NCI-H2081 (cell line): ENCODE measurements around the gene QPCTL.
"Not testable (repeated sequence)": the region's sequence is repeated elsewhere in the genome, so short reads cannot be mapped to it uniquely, and the experiment has no call there.

Source experiments
- DNase-seq, 2 experiments: peaks; one replicate each; lab custom pipeline; 2025; lab: John Stamatoyannopoulos, UW

QPCTL gene

DNA sequence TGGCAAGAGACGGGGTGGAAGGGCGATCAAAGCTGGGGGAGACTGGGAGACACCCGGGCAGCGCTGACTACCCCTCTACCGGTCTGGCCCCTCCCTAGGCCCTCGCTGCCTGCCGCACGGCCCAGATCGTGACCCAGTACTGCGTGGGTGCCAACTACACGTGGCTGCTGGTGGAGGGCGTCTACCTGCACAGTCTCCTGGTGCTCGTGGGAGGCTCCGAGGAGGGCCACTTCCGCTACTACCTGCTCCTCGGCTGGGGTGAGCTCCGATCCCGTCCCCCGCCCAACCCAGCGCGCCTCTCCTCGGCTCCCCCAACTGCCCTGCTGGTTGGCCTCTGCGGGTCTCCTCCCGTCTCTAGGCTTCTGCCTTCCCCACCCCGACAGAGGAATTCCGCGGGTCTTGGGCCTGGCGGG is 15.6 kb upstream of the QPCTL start:
- no peak for DNase-seq

DNA sequence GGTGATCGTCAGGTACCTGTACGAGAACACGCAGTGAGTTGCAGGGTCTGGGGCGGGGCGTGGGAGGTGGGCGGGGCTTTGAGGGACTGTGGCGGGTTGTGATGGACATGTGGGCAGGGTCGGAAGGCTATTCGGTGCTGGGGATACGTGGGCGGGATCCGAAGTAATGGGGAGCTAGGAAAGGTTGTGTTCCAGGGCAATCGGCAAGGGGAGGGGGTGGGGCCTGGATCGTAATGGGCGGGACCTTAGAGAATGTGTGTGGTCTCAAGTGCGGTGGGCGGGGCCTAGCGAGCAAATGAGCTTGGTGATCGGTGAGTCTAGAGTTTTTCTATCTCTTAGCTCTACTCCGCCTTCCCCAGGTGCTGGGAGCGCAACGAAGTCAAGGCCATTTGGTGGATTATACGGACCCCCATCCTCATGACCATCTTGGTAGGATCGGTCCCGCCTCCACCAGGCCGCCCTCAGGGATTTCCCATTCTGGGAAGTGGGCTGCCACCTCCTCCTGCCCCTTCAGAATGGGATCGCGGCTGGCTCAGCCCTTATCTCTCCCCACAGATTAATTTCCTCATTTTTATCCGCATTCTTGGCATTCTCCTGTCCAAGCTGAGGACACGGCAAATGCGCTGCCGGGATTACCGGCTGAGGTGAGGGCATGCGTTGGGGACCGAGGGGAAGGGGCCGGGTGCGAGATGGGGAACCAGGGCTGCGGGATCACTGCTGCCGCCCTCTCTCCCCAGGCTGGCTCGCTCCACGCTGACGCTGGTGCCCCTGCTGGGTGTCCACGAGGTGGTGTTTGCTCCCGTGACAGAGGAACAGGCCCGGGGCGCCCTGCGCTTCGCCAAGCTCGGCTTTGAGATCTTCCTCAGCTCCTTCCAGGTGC is 14.9 kb upstream of the QPCTL start:
- peak; percentile 55 to 59 for DNase-seq

DNA sequence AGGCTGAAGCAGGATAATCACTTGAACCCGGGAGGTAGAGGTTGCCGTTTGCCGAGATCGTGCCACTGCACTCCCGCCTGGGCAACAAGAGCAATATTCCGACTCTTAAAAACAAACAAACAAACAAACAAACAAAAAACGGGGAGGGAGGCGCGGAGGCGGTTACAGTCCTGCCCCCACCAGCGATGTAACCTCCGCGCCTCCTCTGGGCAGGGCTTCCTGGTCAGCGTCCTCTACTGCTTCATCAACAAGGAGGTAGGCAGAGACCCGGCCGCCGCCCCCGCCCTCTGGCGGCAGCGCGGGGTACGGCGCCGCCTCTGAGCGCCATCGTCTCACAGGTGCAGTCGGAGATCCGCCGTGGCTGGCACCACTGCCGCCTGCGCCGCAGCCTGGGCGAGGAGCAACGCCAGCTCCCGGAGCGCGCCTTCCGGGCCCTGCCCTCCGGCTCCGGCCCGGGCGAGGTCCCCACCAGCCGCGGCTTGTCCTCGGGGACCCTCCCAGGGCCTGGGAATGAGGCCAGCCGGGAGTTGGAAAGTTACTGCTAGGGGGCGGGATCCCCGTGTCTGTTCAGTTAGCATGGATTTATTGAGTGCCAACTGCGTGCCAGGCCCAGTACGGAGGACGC is 11.0 kb upstream of the QPCTL start:
- peak; percentile 76 to 85 for DNase-seq

DNA sequence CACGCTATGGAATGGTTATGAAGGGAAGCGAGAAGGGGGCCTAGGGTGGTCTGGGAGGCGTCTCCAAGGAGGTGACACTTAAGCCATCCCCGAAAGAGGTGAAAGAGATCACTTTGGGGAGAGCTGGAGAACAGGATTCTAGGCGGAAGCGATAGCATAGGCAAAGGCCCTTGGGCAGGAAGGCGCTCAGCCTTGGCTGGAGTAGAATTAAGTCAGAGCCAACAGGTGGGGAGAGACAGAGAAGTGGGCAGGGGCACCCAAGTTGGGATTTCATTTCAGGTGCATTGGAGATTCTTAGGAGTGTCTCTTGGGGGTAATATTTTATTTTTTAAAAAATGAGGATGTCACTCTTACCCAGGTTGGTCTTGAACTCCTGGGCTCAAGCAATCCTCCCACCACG is 10.3 kb upstream of the QPCTL start:
- DNase-seq: no peak

DNA sequence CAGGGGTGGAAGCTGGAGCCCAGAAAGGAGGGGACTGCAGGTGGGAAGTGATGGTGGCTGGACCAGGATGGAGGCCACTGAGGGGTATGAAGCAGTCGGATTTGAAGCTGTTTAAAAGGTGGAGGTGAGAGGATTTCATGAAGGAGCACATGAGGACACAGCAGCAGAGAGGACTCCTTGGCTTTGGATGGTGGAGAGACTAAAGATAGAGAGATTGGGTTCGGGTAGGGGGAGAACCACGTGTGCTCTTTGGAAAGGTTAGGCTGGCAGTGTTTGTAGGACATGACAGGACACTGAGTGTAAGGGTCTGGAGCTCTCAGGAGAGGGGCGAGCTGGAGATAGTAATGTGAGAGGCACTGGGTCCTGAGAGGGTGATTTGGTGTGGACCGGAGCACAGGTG is 9.6 kb upstream of the QPCTL start:
- DNase-seq: no peak

DNA sequence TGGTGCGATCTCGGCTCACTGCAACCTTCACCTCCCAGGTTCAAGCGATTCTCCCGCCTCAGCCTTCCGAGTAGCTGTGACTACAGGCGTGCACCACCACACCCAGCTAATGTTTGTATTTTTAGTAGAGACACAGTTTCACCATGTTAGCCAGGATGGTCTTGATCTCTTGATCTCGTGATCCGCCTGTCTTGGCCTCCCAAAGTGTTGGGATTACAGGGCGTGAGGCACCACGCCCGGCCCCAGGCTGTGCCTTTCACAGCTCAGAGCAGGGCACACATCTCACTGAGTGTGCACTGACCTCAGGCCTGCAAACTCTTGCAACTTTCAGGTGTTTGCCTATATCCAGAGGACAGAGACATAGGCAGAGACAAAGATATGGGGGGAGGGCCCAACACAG is 7.4 kb upstream of the QPCTL start:
- not testable (repeated sequence) for DNase-seq

DNA sequence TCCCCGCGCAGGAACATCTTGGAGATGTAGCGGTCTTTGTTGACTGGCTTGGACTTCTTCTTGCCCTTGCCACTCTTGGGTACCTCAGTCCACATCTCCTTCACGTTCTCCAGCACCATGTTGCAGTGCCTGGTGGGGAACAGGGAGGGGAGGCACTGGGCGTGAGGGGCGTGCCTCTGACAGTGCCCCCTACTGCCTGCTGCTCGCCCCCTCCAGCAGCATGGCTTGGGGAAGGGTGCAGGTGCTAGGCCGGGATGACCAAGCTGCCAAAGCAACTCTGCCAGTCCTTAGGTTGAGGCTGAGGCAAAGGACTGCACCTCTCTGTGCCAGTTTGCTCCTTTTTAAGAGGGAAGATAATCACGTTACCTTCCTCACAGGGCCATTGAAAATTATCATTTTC is 4.9 kb upstream of the QPCTL start:
- no peak for DNase-seq

DNA sequence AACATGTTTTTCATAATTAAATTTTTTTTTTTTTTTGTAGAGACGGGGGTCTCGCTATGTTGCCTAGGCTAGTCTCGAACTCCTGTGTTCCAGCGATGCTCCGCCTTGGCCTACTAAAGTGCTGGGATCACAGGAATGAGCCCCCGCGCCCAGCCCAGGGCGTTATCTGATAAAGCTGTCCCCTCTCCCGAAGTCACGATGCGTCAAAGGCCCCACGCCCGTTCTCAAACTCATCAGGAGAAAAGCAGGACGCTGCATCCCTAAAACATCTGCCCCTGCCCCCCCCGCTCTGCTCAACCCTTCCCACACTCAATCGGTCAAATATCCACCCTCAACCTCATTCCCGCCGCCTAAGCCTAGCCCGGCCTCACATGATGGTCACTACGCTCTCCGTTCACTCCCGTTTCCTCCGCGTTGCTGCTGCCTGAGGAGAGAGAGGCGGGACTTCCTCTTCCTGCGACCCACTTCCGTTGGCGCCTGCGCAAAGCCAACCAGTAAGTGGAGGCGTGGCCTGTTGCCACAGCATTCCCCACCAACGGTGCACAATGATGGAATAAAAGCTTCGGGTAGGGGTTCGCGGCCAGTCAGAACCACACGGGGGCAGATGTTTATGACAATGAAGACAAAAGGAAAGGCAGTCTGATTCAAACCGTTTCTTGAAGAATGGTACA is 815 bp upstream of the QPCTL start, which contains the start of gene SNRPD2:
SNRPD2 (minus strand) TSS at position 438 of the 671 bp plus-strand sequence; CDS start at position 373, 65 bp downstream.
- DNase-seq: peak; percentile 93

DNA sequence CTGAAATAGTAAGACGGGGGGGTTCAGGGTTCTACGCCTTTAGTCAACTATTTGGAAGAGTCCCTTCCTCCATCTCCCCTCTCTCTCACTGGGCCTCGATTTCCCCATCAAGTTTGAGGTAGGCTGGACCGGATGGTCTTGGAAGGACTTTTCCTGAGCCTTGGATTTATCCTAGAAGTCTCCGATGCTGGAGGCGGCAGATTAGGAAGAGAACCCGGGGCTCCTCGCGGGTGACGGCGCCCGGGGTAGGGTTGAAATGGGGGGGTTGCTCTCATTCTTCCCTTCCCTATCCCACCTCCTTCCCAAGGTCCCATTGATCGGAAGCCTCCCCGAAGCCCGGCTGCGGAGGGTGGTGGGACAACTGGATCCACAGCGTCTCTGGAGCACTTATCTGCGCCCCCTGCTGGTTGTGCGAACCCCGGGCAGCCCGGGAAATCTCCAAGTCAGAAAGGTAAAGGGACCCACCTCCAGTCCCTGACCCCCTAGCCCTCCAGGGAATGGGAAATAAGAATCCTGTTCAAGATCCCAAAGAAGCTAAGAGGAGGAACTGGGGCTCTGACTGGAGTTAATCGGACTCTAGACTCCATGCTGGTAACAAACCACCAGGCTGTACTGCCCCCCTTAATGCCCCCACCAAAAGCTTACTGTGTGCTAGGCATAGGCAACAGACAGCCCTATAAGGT is 781 bp downstream of the QPCTL start:
- peak; percentile 59 to 61 for DNase-seq

DNA sequence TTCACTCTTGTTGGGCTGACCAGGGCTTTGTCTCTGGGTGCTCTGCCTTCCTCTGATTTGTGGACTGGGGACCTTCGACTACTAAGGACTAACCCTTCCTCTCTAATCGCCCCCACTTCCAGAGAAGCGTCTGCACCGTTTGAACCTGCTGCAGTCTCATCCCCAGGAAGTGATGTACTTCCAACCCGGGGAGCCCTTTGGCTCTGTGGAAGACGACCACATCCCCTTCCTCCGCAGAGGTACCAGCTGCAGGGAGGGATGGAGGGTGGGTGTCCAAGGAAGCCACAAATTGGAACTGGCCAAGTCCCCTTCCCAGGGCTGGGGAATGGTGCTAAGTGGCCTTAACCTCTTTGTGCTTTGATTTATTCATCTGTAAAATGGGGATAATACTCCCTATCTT is 9.2 kb downstream of the QPCTL start:
- DNase-seq: no peak

DNA sequence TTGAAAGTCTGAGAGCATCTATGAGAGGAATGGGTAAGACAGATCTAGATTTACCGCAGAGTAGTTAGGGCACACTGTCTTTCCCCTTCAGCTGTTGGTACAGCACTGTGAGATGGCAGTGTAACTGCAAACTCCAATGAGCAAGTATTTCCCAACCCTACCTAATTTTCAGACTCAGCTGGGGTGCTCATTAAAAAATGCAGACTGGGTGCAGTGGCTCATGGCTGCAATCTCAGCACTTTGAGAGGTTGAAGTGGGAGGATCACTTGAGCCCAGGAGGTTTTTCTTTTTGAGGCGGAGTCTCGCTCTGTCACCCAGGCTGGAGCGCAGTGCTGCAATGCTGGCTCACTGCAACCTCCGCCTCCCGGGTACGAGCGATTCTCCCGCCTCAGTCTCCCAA is 12.6 kb downstream of the QPCTL start:
- no peak for DNase-seq

DNA sequence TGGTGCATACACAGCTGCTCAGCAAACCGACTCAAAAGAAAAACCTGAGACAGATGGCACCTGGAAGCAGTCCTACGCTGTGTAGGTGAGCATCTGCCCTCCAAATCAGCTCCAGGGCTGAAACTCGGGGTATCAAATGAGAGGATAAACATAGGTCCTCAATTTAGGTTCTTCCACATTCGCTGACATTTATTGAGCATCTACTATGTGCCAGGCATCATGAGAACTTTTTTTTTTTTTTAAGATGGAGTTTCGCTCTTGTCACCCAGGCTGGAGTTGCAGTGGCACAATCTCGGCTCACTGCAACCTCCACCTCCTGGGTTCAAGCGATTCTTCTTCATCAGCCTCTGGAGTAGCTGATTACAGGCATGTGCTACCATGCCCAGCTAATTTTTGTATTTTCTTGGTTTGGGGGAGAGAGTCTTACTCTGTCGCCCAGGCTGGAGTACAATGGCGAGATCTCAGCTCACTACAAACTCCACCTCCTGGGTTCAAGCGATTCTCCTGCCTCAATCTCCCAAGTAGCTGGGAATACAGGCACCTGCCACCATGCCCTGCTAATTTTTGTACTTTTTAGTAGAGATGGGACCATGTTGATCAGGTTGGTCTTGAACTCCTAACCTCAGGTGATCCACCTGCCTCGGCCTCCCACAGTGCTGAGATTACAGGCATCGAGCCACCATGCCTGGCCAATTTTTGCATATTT is 13.4 kb downstream of the QPCTL start:
- no peak for DNase-seq

DNA sequence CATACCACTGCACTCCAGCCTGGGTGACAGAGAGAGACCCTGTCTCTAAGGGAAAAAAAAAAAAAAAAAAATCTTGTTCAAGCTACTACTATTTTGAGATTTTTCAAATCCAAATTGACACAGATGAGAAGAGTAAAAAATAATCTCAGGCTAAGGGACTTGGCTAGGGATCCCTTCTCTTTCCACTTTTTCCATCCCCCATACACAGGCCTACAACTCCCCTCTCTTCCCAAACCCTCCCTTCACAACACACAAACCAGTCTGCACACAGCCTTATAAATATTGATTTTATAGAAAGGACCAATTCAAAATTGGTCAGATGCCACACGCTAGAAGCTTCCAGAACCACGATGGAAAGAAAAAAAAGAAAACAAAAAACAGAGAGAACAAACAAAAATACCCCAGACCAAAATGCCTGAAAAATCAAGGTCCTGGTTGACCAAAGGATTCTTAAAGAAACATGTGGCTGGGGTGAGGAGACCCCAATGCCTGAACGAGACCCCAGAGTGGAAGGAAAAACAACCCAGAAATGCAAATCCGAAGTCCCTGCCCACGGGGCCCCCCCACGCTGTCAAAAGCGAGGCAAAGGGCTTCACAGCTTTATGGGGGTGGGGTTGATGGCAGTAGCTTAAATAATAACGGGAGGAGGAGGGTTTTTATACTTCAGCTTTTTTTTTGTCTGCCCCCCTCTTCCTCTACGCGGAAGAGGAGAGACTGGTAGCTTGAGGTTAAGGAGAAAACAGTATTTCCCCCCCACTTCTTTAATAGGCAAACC is 18.1 kb downstream of the QPCTL start:
- no peak for DNase-seq

DNA sequence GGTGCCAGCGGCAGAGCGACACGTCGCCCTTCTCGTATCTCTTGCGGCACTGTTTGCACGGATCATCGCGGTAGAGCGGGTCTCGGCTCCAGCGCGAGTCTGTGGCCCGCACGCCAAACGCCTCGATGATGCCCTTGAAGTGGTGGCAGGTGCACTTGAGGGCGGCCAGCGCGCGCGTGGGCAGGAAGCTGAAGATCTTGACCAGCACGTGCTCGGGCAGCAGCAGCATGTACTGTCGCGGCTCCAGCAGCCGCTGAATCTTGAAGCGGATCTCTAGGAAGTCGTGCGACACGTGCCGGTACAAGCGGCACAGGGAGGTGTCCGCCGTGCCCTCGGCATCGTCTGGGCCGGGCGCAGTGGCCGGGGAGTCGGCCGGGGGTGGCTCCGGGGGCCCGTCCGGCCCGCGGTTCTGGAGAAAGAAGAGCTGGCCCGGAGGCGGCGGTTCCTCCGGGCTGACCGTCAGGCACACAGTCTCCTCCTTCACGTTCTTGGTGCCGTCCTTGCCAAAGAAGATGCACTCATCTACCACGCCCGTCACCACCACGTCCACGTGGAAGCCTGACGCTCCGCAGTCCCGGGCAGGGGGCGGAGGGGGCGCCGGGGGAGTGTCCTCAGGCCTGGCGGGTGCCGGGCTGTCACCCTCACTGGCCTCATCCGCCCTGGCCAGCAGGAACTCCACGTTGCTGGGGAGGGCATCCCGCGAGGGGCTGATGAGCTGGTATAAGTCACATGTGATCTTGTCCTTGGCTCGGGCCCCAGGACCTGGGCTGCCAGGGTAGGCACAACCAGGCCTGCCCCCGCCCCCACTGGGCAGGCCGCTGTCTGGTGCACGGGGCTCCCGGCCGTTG is 19.6 kb downstream of the QPCTL start:
- DNase-seq: no peak

DNA sequence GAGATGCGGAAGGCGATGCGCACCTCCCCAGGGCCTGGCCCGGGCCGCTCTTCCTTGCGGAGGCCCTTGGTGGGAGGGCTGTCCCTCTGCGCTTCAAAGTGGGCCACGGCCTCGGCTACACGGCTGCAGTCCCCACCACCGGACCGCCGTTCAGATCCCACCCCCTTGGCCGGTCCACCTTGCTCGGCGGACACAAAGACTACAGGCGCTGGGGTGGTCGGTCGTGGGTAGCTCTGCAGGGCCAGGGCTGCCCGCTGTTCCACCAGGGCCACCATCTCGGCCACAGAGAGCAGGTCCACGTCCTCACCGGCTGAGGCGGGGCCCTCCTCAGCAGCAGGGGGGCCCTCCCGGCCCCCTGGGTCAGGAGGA is 20.2 kb downstream of the QPCTL start:
- no peak for DNase-seq

DNA sequence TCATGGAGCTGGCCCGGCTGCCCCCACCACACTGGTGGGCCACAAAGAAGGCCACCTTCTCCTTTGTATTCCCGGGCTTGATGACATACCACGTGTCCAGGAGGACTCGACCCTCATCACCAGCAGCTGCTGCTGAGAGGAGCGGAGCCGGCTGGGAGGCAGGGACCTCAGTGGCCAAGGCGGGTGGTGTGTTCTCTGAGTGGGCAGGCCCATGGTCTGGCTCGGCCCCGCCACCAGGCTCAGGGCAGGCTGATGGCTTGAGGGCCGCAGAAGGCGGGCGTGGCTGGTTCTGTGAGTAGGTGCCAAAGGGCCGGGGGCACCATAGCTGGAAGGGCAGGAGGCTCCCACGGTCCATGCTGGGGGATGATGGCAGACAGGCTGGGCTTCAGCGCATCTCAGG is 20.7 kb downstream of the QPCTL start:
- DNase-seq: no peak

DNA sequence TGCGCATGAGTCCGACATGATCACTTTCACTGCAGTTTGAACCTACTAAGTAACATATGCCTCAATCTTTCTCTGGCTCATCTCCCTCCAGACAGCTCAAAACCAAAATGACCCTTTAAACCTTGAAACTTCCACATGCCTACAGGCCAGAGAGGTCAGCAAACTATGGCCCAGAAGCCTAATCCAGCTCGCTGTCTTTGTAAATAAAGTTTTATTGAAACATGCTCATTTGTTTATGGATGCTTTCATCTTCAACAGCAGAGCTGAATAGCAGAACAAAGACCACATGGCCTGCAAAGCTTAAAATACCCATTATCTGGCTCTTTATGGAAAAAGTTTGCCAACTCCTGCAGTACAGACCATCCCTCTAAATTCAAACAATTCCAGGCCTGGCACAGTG is 22.7 kb downstream of the QPCTL start:
- no peak for DNase-seq

DNA sequence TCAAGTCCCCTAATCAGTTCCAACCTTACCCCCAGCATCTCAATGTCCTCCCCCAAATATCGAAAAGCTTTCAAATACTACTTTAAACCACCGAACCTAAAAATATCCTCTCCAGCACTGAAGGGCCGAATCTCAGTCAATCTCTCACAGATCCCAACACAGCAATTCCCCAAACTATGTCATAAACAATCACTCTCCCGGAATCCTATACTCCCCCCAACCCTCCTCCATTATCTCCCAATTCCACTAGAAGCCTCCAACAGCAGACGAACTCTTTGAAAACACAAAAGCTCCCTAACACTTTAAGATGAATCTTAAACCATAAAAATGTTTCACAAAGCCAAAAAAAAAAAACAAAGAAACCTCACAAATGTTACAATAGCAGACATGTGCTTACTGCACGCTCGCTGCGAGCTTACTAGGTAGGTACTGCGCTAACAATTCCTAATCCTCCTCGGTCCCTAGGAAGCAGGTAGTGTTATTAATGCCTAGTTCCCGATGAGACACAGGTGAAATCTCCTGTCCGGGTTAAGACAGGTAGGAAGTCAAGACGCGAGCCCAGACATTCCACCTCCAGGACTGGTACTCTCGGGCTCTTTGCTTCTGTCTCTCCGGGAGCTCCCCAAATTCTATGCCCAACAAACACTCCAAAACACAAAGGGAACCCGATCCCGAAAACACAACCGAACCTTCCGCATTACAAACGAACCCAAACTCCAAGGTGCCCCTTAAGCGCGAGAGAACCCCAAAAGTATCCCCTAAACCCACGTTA is 24.1 kb downstream of the QPCTL start:
- no peak for DNase-seq
